HAP-1 (cell line): ENCODE data around the gene NDST1.
"Not testable (repeated sequence)": the region's sequence is repeated elsewhere in the genome, so short reads cannot be mapped to it uniquely, and the experiment has no call there.

ENCODE experiments used
- DNase-seq, 2 experiments: peaks; one replicate each; pipeline ENCODE4 v3.0.0-alpha.2; 2016 to 2020; ENCODE audit warnings: low spot score in 2 of 2
- H3K27me3 ChIP-seq: fragments of 250-450 bp; sonication (Bioruptor Pico); 2 replicates; pipeline ENCODE4 v1.5.1; 2020; ENCODE audit warnings: low read depth, mild to moderate bottlenecking, moderate library complexity
- H3K36me3 ChIP-seq: fragments of 250-450 bp; sonication (Bioruptor Pico); replicated peaks from 2 replicates; pipeline ENCODE4 v1.5.1; 2020; ENCODE audit warnings: mild to moderate bottlenecking
- H3K4me1 ChIP-seq: fragments of 250-450 bp; sonication (Bioruptor Pico); 2 replicates; pipeline ENCODE4 v1.5.1; 2020; ENCODE audit warnings: mild to moderate bottlenecking
- H3K4me3 ChIP-seq: fragments of 250-450 bp; sonication (Bioruptor Pico); 2 replicates; pipeline ENCODE4 v1.5.1; 2020; ENCODE audit warnings: mild to moderate bottlenecking, moderate library complexity
- H3K9me3 ChIP-seq: fragments of 250-450 bp; sonication (Bioruptor Pico); 2 replicates; pipeline ENCODE4 v1.5.1; 2020; ENCODE audit warnings: mild to moderate bottlenecking, moderate library complexity
- in situ Hi-C: fragments of 300-500 bp; cut with MboI; formaldehyde crosslinking; loops from 3 replicates; pipeline ENCODE4 v1.14.3; 2020; ENCODE audit warnings: low sequenced_read_pairs, inconsistent platforms, mixed read lengths

Gene NDST1

GRCh38 chr5:150517272-150518152, 9.6 kb downstream of the NDST1 start:
- Histone ChIP-seq H3K9me3 (no peaks in the 10 kb centered on the region), H3K4me1 (peaks cover 14% of the 10 kb centered on the region), H3K27me3 (no peaks in the 10 kb centered on the region), H3K36me3 (0 out of 2 replicates have a peak, but pooled peaks cover 3% of the 10 kb centered on the region), H3K4me3 (no peak overlapping the region)
- in situ Hi-C loops = no loop called here
- DNase-seq = peak; percentile 28 to 59

GRCh38 chr5:150518712-150519559, 11.0 kb downstream of the NDST1 start:
- peaks cover 25% of the 10 kb centered on the region for H3K4me1 ChIP-seq
- DNase-seq, H3K36me3 ChIP-seq, H3K27me3 ChIP-seq, H3K9me3 ChIP-seq, in situ Hi-C loops, H3K4me3 ChIP-seq: not testable (repeated sequence)

- H3K4me3 ChIP-seq = no peak overlapping the region
- DNase-seq = no peak
- H3K36me3 ChIP-seq = 0 out of 2 replicates have a peak, but pooled peaks cover 3% of the 10 kb centered on the region
These were observed 11.6 kb downstream of the NDST1 start for GRCh38 chr5:150519560-150519945.

GRCh38 chr5:150519978-150520377, 12.0 kb downstream of the NDST1 start:
- H3K4me1 ChIP-seq = peaks cover 25% of the 10 kb centered on the region
- H3K27me3 ChIP-seq = no peaks in the 10 kb centered on the region
- DNase-seq = no peak
- in situ Hi-C loops = no loop called here
- 0 out of 2 replicates have a peak, but pooled peaks cover 3% of the 10 kb centered on the region for H3K36me3 ChIP-seq
- no peak overlapping the region for H3K4me3 ChIP-seq
- no peaks in the 10 kb centered on the region for H3K9me3 ChIP-seq

More at GRCh38 chr5:150519560-150519945, 11.6 kb downstream of the NDST1 start:
- no peaks in the 10 kb centered on the region for H3K9me3 ChIP-seq
- H3K27me3 ChIP-seq = no peaks in the 10 kb centered on the region
- H3K4me1 ChIP-seq = peaks cover 25% of the 10 kb centered on the region
- in situ Hi-C loops = no loop called here

- 0 out of 2 replicates have a peak, but pooled peaks cover 3% of the 10 kb centered on the region for H3K36me3 ChIP-seq
- H3K4me3 ChIP-seq = no peak overlapping the region
- no peaks in the 10 kb centered on the region for H3K9me3 ChIP-seq
- peaks cover 32% of the 10 kb centered on the region for H3K4me1 ChIP-seq
- in situ Hi-C loops = no loop called here
- H3K27me3 ChIP-seq = no peaks in the 10 kb centered on the region
- no peak for DNase-seq
These were observed 13.0 kb downstream of the NDST1 start for GRCh38 chr5:150520747-150521521.

GRCh38 chr5:150521522-150521817, 13.5 kb downstream of the NDST1 start:
- Histone ChIP-seq H3K4me3 (no peak overlapping the region), H3K9me3 (no peaks in the 10 kb centered on the region), H3K4me1 (peaks cover 36% of the 10 kb centered on the region), H3K27me3 (no peaks in the 10 kb centered on the region), H3K36me3 (0 out of 2 replicates have a peak, but pooled peaks cover 3% of the 10 kb centered on the region)
- in situ Hi-C loops = no loop called here
- no peak for DNase-seq

GRCh38 chr5:150521939-150522503, 14.1 kb downstream of the NDST1 start:
- H3K36me3 ChIP-seq = 0 out of 2 replicates have a peak, but pooled peaks cover 3% of the 10 kb centered on the region
- no peak for DNase-seq
- in situ Hi-C loops = no loop called here

GRCh38 chr5:150522504-150523414, 14.8 kb downstream of the NDST1 start:
- peak; percentile 83 to 91 for DNase-seq
- Histone ChIP-seq H3K4me3 (no peak overlapping the region), H3K27me3 (no peaks in the 10 kb centered on the region), H3K36me3 (0 out of 2 replicates have a peak, but pooled peaks cover 3% of the 10 kb centered on the region), H3K9me3 (no peaks in the 10 kb centered on the region), H3K4me1 (peaks cover 30% of the 10 kb centered on the region)
- in situ Hi-C loops = no loop called here

More at GRCh38 chr5:150521939-150522503, 14.1 kb downstream of the NDST1 start:
- peaks cover 36% of the 10 kb centered on the region for H3K4me1 ChIP-seq
- no peaks in the 10 kb centered on the region for H3K27me3 ChIP-seq
- no peaks in the 10 kb centered on the region for H3K9me3 ChIP-seq
- H3K4me3 ChIP-seq = no peak overlapping the region

- in situ Hi-C loops = no loop called here
These were observed 15.8 kb downstream of the NDST1 start for GRCh38 chr5:150523472-150524350.

GRCh38 chr5:150525163-150525562, 17.2 kb downstream of the NDST1 start:
- in situ Hi-C loops = no loop called here
- H3K4me3 ChIP-seq = no peak overlapping the region
- peaks cover 12% of the 10 kb centered on the region for H3K36me3 ChIP-seq
- peaks cover 41% of the 10 kb centered on the region for H3K4me1 ChIP-seq
- DNase-seq = no peak
- H3K9me3 ChIP-seq = no peaks in the 10 kb centered on the region
- H3K27me3 ChIP-seq = no peaks in the 10 kb centered on the region

More at GRCh38 chr5:150523472-150524350, 15.8 kb downstream of the NDST1 start:
- Histone ChIP-seq H3K9me3 (no peaks in the 10 kb centered on the region), H3K4me3 (no peak overlapping the region), H3K27me3 (no peaks in the 10 kb centered on the region), H3K36me3 (peaks cover 12% of the 10 kb centered on the region), H3K4me1 (peaks cover 28% of the 10 kb centered on the region)
- peak; percentile 44 to 57 for DNase-seq

- Histone ChIP-seq H3K27me3 (no peaks in the 10 kb centered on the region), H3K4me1 (peaks cover 47% of the 10 kb centered on the region), H3K4me3 (no peak overlapping the region), H3K36me3 (peaks cover 12% of the 10 kb centered on the region), H3K9me3 (no peaks in the 10 kb centered on the region)
- in situ Hi-C loops = no loop called here
- peak in 1 of 2 experiments; percentile 42 for DNase-seq
These were observed 17.9 kb downstream of the NDST1 start for GRCh38 chr5:150525781-150526180.
